22Rv1 (cell line): ENCODE data around the gene RAB3C.

Experiments
- H3K27ac ChIP-seq: fragments of 450-650 bp; 2 replicates; pipeline ENCODE4 v1.5.1; 2017
- ZFX ChIP-seq: fragments of 450-650 bp; IDR thresholded peaks from 2 replicates; pipeline ENCODE4 v1.6.1; 2017; ENCODE audit warnings: antibody characterized with exemption, borderline replicate concordance
- TF ChIP-seq, protein P1 (sequence below): fragments of 450-650 bp; IDR thresholded peaks from 2 replicates; pipeline ENCODE4 v1.5.1; 2017; ENCODE audit warnings: mild to moderate bottlenecking

The RAB3C gene

DNA sequence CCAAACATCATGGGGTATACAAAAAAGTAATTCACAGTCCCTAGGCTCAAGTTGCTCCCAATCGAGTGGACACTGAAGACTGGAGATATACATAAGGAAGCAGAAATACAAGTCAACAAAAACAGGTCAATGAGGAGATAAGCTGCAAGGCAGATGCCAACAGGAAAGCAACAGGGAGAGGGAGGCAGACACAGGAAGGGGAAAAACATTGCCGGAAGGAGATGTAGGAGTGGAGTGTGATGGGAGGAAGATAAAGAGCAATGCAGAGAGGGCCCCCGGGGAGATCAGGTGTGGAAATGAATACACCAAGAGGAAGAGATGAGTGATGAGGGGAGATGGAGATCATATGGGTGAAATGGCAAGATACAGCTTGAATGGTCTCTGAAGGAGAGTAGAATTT lies 243.0 kb downstream of the RAB3C start:
- no peak overlapping the region for H3K27ac ChIP-seq
- TF ChIP-seq ZFX = no peak
- TF ChIP-seq, protein P1, sequence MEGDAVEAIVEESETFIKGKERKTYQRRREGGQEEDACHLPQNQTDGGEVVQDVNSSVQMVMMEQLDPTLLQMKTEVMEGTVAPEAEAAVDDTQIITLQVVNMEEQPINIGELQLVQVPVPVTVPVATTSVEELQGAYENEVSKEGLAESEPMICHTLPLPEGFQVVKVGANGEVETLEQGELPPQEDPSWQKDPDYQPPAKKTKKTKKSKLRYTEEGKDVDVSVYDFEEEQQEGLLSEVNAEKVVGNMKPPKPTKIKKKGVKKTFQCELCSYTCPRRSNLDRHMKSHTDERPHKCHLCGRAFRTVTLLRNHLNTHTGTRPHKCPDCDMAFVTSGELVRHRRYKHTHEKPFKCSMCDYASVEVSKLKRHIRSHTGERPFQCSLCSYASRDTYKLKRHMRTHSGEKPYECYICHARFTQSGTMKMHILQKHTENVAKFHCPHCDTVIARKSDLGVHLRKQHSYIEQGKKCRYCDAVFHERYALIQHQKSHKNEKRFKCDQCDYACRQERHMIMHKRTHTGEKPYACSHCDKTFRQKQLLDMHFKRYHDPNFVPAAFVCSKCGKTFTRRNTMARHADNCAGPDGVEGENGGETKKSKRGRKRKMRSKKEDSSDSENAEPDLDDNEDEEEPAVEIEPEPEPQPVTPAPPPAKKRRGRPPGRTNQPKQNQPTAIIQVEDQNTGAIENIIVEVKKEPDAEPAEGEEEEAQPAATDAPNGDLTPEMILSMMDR = no peak

DNA sequence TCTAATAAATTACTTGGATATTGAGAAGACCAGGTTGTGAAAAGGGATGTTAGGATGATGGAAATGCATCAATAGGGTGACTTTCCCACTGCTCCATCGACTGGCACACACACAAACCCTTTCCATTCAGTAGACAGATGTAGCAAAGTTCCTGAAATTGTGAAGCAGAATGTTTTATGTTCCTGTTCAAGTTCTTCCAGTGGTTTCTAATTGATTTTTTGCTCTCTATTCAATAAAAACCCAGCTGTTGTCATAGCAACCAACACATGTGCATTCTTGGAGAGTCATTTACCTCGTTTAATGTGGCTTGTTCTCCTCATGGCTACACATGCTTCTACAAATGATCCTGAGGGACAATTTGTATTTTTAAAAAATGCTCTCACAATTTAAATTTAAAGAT lies 244.6 kb downstream of the RAB3C start:
- TF ChIP-seq ZFX = no peak
- TF ChIP-seq, protein P1 = no peak
- no peak overlapping the region for H3K27ac ChIP-seq

DNA sequence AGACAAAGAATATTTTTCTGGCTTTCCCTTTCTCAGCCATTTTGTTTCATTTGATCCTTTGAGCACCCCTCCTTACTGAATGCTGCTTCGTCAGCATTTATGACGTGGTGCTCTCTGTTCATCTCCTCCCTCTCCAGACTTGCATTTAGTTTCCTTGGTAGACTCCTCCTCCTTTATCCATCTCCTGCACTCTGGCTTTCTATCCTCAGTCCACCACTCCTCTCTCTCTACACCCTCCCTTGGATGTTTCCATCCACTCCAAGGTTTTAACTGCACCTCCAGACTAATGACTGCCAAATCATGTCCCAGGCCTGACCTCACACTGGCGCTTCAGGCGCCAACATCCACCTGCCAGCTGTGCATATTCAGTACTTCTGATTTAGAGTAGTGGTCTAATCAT lies 245.4 kb downstream of the RAB3C start:
- no peak for TF ChIP-seq ZFX
- TF ChIP-seq, protein P1 = no peak
- no peak overlapping the region for H3K27ac ChIP-seq

DNA sequence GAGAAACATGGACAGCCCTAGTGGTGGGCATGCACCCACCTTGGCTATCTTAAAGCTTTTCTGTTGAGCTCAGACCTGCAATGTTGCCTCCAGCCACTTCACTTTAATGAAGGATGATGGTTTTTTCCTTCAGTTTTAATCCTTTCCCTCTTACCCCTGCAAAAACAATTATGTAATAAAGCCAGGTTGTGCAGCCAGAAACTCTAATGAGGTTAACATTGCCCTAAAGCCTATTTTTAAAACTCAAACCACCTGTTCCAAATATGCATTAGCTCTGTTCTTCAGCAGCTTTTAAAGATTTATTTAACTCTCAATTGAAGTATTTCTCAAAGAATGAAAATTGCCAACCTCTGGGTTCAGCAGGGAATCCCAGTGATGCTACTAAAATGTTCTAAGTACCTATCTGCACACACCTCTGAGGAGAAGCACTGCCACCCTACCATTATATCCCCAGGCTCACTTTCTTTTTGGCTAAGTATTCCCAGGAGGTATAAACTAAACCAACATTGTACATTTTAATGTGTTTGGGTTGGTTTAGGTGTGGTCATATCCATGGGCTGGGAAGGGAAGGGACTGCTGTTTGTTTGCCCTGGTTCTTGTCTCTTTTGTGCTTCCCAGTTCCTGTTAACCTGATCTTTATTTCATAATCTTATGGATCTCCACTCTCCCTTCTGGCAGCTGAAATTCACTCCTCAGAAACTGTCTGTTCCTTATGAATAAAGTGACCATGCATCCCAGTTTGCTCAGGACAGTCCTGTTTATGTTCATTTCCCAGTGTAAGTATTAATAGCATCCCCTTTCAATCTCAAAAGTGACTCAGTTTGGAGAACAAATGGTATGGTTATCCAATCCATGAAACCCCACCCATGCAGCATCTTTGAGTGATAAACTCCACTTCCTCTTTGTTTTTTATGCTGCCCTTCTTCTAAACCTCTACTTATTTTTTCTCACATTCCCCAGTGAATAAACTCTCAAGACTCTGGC lies 251.7 kb downstream of the RAB3C start:
- H3K27ac ChIP-seq = no peak overlapping the region
- TF ChIP-seq, protein P1 = no peak
- no peak for TF ChIP-seq ZFX

DNA sequence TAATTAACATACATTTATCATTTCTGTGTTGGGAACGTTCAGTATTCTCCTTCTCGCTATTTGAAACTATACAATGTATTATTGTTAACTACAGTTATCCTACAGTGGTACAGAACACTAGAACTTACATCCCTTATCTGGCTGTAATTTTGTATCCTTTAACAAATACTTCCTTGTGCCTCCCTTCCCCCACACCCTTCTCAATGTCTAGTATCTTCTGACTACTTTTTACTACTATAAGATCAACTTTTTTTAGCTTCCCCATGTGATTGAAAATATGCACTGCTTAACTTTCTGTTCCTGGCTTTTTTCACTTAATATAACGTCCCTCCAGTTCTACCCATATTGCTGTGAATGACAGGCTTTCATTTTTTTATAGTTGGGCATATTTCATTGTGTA lies 253.5 kb downstream of the RAB3C start:
- TF ChIP-seq, protein P1 = no peak
- no peak for TF ChIP-seq ZFX
- no peak overlapping the region for H3K27ac ChIP-seq

DNA sequence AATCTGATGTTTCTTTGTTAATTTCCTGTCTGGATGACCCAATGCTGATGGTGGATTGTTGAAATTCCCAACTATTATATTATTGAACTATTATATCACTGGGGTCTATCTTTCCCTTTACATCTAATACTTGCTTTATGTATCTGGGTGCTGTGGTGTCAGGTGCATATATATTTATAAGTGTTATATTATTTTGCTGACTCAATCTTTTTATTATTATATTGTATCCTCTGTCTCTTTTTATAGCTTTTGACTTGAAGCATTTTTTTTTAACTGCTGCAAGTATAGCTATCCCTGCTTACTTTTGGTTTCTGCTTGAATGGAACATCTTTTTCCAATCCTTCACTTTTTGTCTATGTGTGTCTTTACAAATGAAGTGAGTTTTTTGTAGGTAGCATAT lies 255.9 kb downstream of the RAB3C start:
- H3K27ac ChIP-seq = no peak overlapping the region
- TF ChIP-seq, protein P1 = no peak
- no peak for TF ChIP-seq ZFX

DNA sequence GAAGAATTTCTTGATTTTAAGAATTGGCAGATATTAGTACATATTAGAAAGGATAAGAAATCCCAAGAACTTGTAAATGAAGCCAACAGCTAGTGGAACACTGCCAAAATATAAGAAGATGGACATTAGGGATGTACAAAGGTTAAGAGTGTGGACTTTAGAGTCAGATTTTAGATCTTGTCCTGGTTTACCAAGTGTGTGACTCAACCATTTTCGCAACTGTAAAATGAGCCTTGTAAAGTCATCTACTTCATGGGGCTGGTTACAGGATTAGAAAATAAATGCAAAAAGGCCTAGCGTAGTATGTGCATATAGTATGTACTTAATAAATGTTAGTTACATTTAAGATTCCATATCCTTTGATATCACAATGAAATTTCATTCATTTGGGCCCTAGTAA lies 260.0 kb downstream of the RAB3C start:
- H3K27ac ChIP-seq = no peak overlapping the region
- TF ChIP-seq ZFX = no peak
- TF ChIP-seq, protein P1 = no peak
